Measurements from ENCODE around the gene RPS2. TPM values are rescaled to one million over a fixed set of nuclear protein-coding genes. Genes with fewer than 3 reads are reported as not detected.
"Not testable (repeated sequence)": the region's sequence is repeated elsewhere in the genome, so short reads cannot be mapped to it uniquely, and the experiment has no call there.

Gene RPS2
- total RNA-seq, 1 donor from 2014 or later: 3,560 TPM

GRCh38 chr16:1975432-1976215 lies 11.0 kb upstream of the RPS2 start:
- H3K4me3 Mint-ChIP-seq (ENCODE audit: low read depth): no peak overlapping the region
- intact Hi-C loops (cut with micrococcal nuclease): no loop called here
- no peak overlapping the region for H3K27ac Mint-ChIP-seq
- H3K27me3 Mint-ChIP-seq (ENCODE audit: low read depth): peaks cover 3% of the 10 kb centered on the region
- no peaks in the 10 kb centered on the region for H3K9me3 Mint-ChIP-seq
- DNase-seq (ENCODE audit: low spot score): no peak
- H3K4me1 Mint-ChIP-seq (ENCODE audit: low read depth): peaks cover 14% of the 10 kb centered on the region
- peaks cover 26% of the 10 kb centered on the region for H3K36me3 Mint-ChIP-seq (ENCODE audit: low read depth)

GRCh38 chr16:1974157-1975070 lies 9.8 kb upstream of the RPS2 start:
- Mint-ChIP-seq H3K36me3 (ENCODE audit: low read depth) (peaks cover 24% of the 10 kb centered on the region), H3K27me3 (ENCODE audit: low read depth) (no peaks in the 10 kb centered on the region), H3K27ac (no peak overlapping the region), H3K9me3 (no peaks in the 10 kb centered on the region), H3K4me1 (ENCODE audit: low read depth) (peaks cover 16% of the 10 kb centered on the region), H3K4me3 (ENCODE audit: low read depth) (peak overlapping the region; percentile 51)
- intact Hi-C loops (cut with micrococcal nuclease): no loop called here
- DNase-seq (ENCODE audit: low spot score): no peak

GRCh38 chr16:1973461-1974156 lies 9.0 kb upstream of the RPS2 start:
- Mint-ChIP-seq H3K4me3 (ENCODE audit: low read depth) (peak overlapping the region; percentile 21), H3K27ac (no peak overlapping the region), H3K9me3 (no peaks in the 10 kb centered on the region), H3K27me3 (ENCODE audit: low read depth) (no peaks in the 10 kb centered on the region), H3K36me3 (ENCODE audit: low read depth) (peaks cover 22% of the 10 kb centered on the region), H3K4me1 (ENCODE audit: low read depth) (peaks cover 16% of the 10 kb centered on the region)
- intact Hi-C loops (cut with micrococcal nuclease): no loop called here
- no peak for DNase-seq (ENCODE audit: low spot score)

GRCh38 chr16:1972490-1972877 lies 7.9 kb upstream of the RPS2 start:
- H3K36me3 Mint-ChIP-seq (ENCODE audit: low read depth): peaks cover 16% of the 10 kb centered on the region
- H3K4me3 Mint-ChIP-seq (ENCODE audit: low read depth): peak overlapping the region; percentile 91
- peak overlapping the region; percentile 95 for H3K27ac Mint-ChIP-seq
- intact Hi-C loops (cut with micrococcal nuclease): loop anchor here (1.0 kb wide), 1 partner anchor 10 kb away; no protein-coding TSS in a partner anchor
- no peaks in the 10 kb centered on the region for H3K9me3 Mint-ChIP-seq
- H3K4me1 Mint-ChIP-seq (ENCODE audit: low read depth): peaks cover 16% of the 10 kb centered on the region
- H3K27me3 Mint-ChIP-seq (ENCODE audit: low read depth): no peaks in the 10 kb centered on the region
- DNase-seq (ENCODE audit: low spot score): no peak

GRCh38 chr16:1971796-1972489 lies 7.3 kb upstream of the RPS2 start, which contains the start of gene TBL3:
Gene TBL3, plus strand, starts transcription at chr16:1972053. Its CDS starts 112 bp downstream, at chr16:1972165.
- peak; percentile 96 for DNase-seq (ENCODE audit: low spot score)
- intact Hi-C loops (cut with micrococcal nuclease): loop anchor here (1.0 kb wide), 1 partner anchor 10 kb away; no protein-coding TSS in a partner anchor
- peaks cover 15% of the 10 kb centered on the region for H3K36me3 Mint-ChIP-seq (ENCODE audit: low read depth)

GRCh38 chr16:1968146-1968953 lies 3.7 kb upstream of the RPS2 start:
- H3K27me3 Mint-ChIP-seq (ENCODE audit: low read depth): no peaks in the 10 kb centered on the region
- H3K27ac Mint-ChIP-seq: no peak overlapping the region
- H3K36me3 Mint-ChIP-seq (ENCODE audit: low read depth): peaks cover 23% of the 10 kb centered on the region
- no peak for DNase-seq (ENCODE audit: low spot score)
- H3K9me3 Mint-ChIP-seq: no peaks in the 10 kb centered on the region
- intact Hi-C loops (cut with micrococcal nuclease): no loop called here
- no peak overlapping the region for H3K4me3 Mint-ChIP-seq (ENCODE audit: low read depth)
- peaks cover 25% of the 10 kb centered on the region for H3K4me1 Mint-ChIP-seq (ENCODE audit: low read depth)

More at GRCh38 chr16:1971796-1972489, 7.3 kb upstream of the RPS2 start, which contains the start of gene TBL3:
- peaks cover 16% of the 10 kb centered on the region for H3K4me1 Mint-ChIP-seq (ENCODE audit: low read depth)
- no peaks in the 10 kb centered on the region for H3K9me3 Mint-ChIP-seq
- H3K4me3 Mint-ChIP-seq (ENCODE audit: low read depth): peak within 1 kb of the TSS; percentile 91
- H3K27me3 Mint-ChIP-seq (ENCODE audit: low read depth): no peaks in the 10 kb centered on the region
- peak within 1 kb of the TSS; percentile 95 for H3K27ac Mint-ChIP-seq

- Mint-ChIP-seq H3K27ac (peak within 1 kb of the TSS; percentile 94), H3K9me3 (no peaks in the 10 kb centered on the region), H3K27me3 (ENCODE audit: low read depth) (no peaks in the 10 kb centered on the region), H3K4me1 (ENCODE audit: low read depth) (peaks cover 28% of the 10 kb centered on the region), H3K4me3 (ENCODE audit: low read depth) (peak within 1 kb of the TSS; percentile 98), H3K36me3 (ENCODE audit: low read depth) (peaks cover 39% of the 10 kb centered on the region)
- DNase-seq (ENCODE audit: low spot score): no peak
- intact Hi-C loops (cut with micrococcal nuclease): no loop called here
Measured at GRCh38 chr16:1966460-1966859, 1.8 kb upstream of the RPS2 start, which contains the start of gene RNF151. Gene RNF151, plus strand, starts transcription at chr16:1966856. Its CDS starts 26 bp downstream, at chr16:1966882.

GRCh38 chr16:1965396-1966001 lies 873 bp upstream of the RPS2 start:
- Mint-ChIP-seq H3K9me3 (no peaks in the 10 kb centered on the region), H3K4me3 (ENCODE audit: low read depth) (peak overlapping the region; percentile 98), H3K27ac (peak overlapping the region; percentile 94), H3K27me3 (ENCODE audit: low read depth) (no peaks in the 10 kb centered on the region), H3K36me3 (ENCODE audit: low read depth) (peaks cover 48% of the 10 kb centered on the region), H3K4me1 (ENCODE audit: low read depth) (peaks cover 30% of the 10 kb centered on the region)
- intact Hi-C loops (cut with micrococcal nuclease): loop anchor here (2.0 kb wide), 2 partner anchors 25 to 183 kb away; partner anchors contain the start of genes NUBP2 and SPSB3
- no peak for DNase-seq (ENCODE audit: low spot score)

GRCh38 chr16:1963806-1964505 lies 670 bp downstream of the RPS2 start:
- H3K36me3 Mint-ChIP-seq (ENCODE audit: low read depth): peaks cover 56% of the 10 kb centered on the region
- peak overlapping the region; percentile 98 for H3K4me3 Mint-ChIP-seq (ENCODE audit: low read depth)
- intact Hi-C loops (cut with micrococcal nuclease): loop anchor here (2.0 kb wide), 2 partner anchors 27 to 181 kb away; partner anchors contain the start of genes NUBP2 and SPSB3
- H3K4me1 Mint-ChIP-seq (ENCODE audit: low read depth): peaks cover 32% of the 10 kb centered on the region
- no peaks in the 10 kb centered on the region for H3K27me3 Mint-ChIP-seq (ENCODE audit: low read depth)
- H3K9me3 Mint-ChIP-seq: no peaks in the 10 kb centered on the region
- H3K27ac Mint-ChIP-seq: peak overlapping the region; percentile 84
- DNase-seq (ENCODE audit: low spot score): no peak

GRCh38 chr16:1962161-1963153 lies 2.2 kb downstream of the RPS2 start:
- H3K36me3 Mint-ChIP-seq (ENCODE audit: low read depth): peaks cover 56% of the 10 kb centered on the region
- intact Hi-C loops (cut with micrococcal nuclease); DNase-seq (ENCODE audit: low spot score); H3K9me3 Mint-ChIP-seq; H3K27me3 Mint-ChIP-seq (ENCODE audit: low read depth): not testable (repeated sequence)
- H3K27ac Mint-ChIP-seq: peak overlapping the region; percentile 71
- H3K4me1 Mint-ChIP-seq (ENCODE audit: low read depth): peaks cover 32% of the 10 kb centered on the region
- peak overlapping the region; percentile 98 for H3K4me3 Mint-ChIP-seq (ENCODE audit: low read depth)

All from activated T-helper 2 cell treated with anti-CD3 and anti-CD28 coated beads, Interferon-gamma antibody, Interleukin-2, Interleukin-4, amounts not matched to agents 10 μg/mL and 5 μg/mL and 100 μg/mL, durations not matched to agents 14 hours and 24 hours and 36 hours (primary cell).